Peyer's patch (tissue), 4 donors: ENCODE results near the gene MAPK1. TPM values are rescaled to one million over a fixed set of nuclear protein-coding genes. Genes with fewer than 3 reads are reported as not detected.
A peak's percentile ranks its signal among the peaks of the same experiment; 100 is the strongest.
"Not testable (repeated sequence)": the region's sequence is repeated elsewhere in the genome, so short reads cannot be mapped to it uniquely, and the experiment has no call there.

Experiments
- DNase-seq, 3 donors: peaks; one replicate each; pipeline ENCODE4 v3.0.0-alpha.2; 2017 to 2019
- H3K27ac ChIP-seq, 4 donors: fragments of 200-600 bp; sonication (generic); one replicate each; pipeline ENCODE4 v1.5.1; 2016 to 2019
- H3K27me3 ChIP-seq, 2 donors: fragments of 200-600 bp; sonication (generic); one replicate each; pipeline ENCODE4 v1.5.1; 2019
- H3K36me3 ChIP-seq, 3 donors: fragments of 200-600 bp; sonication (generic); one replicate each; pipeline ENCODE4 v1.5.1; 2016 to 2019
- H3K4me1 ChIP-seq, 4 donors: fragments of 200-600 bp; sonication (generic); one replicate each; pipeline ENCODE4 v1.5.1; 2016 to 2019
- H3K4me3 ChIP-seq, 4 donors: fragments of 200-600 bp; sonication (generic); 1 replicate in 3 of 4; 2 replicates in 1 of 4; pipeline ENCODE4 v1.5.1; 2016 to 2019; ENCODE audit warnings: mild to moderate bottlenecking in 1 of 4
- H3K9me3 ChIP-seq, 4 donors: fragments of 200-600 bp; sonication (generic); one replicate each; pipeline ENCODE4 v1.5.1; 2016 to 2019; ENCODE audit warnings: mild to moderate bottlenecking in 1 of 4
- CTCF ChIP-seq, 6 experiments: fragments of 450-650 bp in 4 of 6; fragments of 200-600 bp in 2 of 6; sonication (generic) in 1 of 6; IDR thresholded peaks; one replicate each; pipeline ENCODE4 v1.5.1; 2017 to 2019; ENCODE audit warnings: antibody characterized with exemption in 6 of 6, mild to moderate bottlenecking in 3 of 6, moderate library complexity in 1 of 6
- POLR2A ChIP-seq, 2 donors: fragments of 450-650 bp; IDR thresholded peaks; one replicate each; pipeline ENCODE4 v1.5.1; 2017; ENCODE audit warnings: antibody characterized with exemption in 2 of 2, mild to moderate bottlenecking in 2 of 2, moderate library complexity in 2 of 2
- total RNA-seq, 4 donors: library from RNA; depleted of rRNA; stranded (reverse); fragments of >200 nt; gene quantifications; one replicate each; pipeline ENCODE4 v1.1.0, GENCODE V29; 2016

Gene MAPK1
- total RNA-seq, 4 donors from 2014 or later: 38.9 to 49.5 (median 43.2) TPM

GRCh38 chr22:21898354-21898896 is 31.0 kb upstream of the MAPK1 start:
- no peak overlapping the region for H3K4me3 ChIP-seq
- H3K36me3 ChIP-seq: no peaks in the 10 kb centered on the region

GRCh38 chr22:21896951-21897513 is 29.6 kb upstream of the MAPK1 start:
- peak in 1 of 3 donors; percentile 1 for DNase-seq
- Histone ChIP-seq H3K27ac (no peak overlapping the region), H3K36me3 (no peaks in the 10 kb centered on the region), H3K9me3 (no peaks in the 10 kb centered on the region), H3K4me3 (no peak overlapping the region), H3K27me3 (no peaks in the 10 kb centered on the region), H3K4me1 (no peaks in the 10 kb centered on the region)
- no peak for TF ChIP-seq POLR2A (IDR thresholded peaks at IDR 0.05)
- TF ChIP-seq CTCF (IDR thresholded peaks at IDR 0.05): no peak

More at GRCh38 chr22:21898354-21898896, 31.0 kb upstream of the MAPK1 start:
- DNase-seq: no peak
- no peak overlapping the region for H3K27ac ChIP-seq
- H3K9me3 ChIP-seq: no peaks in the 10 kb centered on the region
- no peak for TF ChIP-seq CTCF (IDR thresholded peaks at IDR 0.05)
- no peak for TF ChIP-seq POLR2A (IDR thresholded peaks at IDR 0.05)
- H3K4me1 ChIP-seq: no peaks in the 10 kb centered on the region
- H3K27me3 ChIP-seq: no peaks in the 10 kb centered on the region

GRCh38 chr22:21896275-21896674 is 28.8 kb upstream of the MAPK1 start:
- not testable (repeated sequence) for H3K9me3 ChIP-seq, H3K4me1 ChIP-seq, H3K27me3 ChIP-seq, H3K36me3 ChIP-seq, H3K27ac ChIP-seq, H3K4me3 ChIP-seq
- DNase-seq: peak in 1 of 3 donors; percentile 9

GRCh38 chr22:21894799-21895198 is 27.4 kb upstream of the MAPK1 start:
- Histone ChIP-seq H3K4me3 (no peak overlapping the region), H3K36me3 (no peaks in the 10 kb centered on the region), H3K27ac (no peak overlapping the region), H3K27me3 (no peaks in the 10 kb centered on the region), H3K4me1 (no peaks in the 10 kb centered on the region), H3K9me3 (no peaks in the 10 kb centered on the region)
- TF ChIP-seq CTCF (IDR thresholded peaks at IDR 0.05): no peak
- TF ChIP-seq POLR2A (IDR thresholded peaks at IDR 0.05): no peak
- DNase-seq: no peak

GRCh38 chr22:21889251-21889990 is 22.0 kb upstream of the MAPK1 start:
- Histone ChIP-seq H3K4me3 (no peak overlapping the region), H3K27me3 (no peaks in the 10 kb centered on the region), H3K27ac (no peak overlapping the region), H3K36me3 (no peaks in the 10 kb centered on the region), H3K4me1 (no peaks in the 10 kb centered on the region), H3K9me3 (no peaks in the 10 kb centered on the region)
- no peak for DNase-seq
- TF ChIP-seq CTCF (IDR thresholded peaks at IDR 0.05): no peak
- TF ChIP-seq POLR2A (IDR thresholded peaks at IDR 0.05): no peak

GRCh38 chr22:21887841-21888240 is 20.4 kb upstream of the MAPK1 start:
- Histone ChIP-seq H3K27me3 (no peaks in the 10 kb centered on the region), H3K4me1 (no peaks in the 10 kb centered on the region), H3K9me3 (no peaks in the 10 kb centered on the region), H3K4me3 (no peak overlapping the region), H3K27ac (no peak overlapping the region), H3K36me3 (no peaks in the 10 kb centered on the region)
- no peak for DNase-seq
- TF ChIP-seq POLR2A (IDR thresholded peaks at IDR 0.05) (no peak), CTCF (IDR thresholded peaks at IDR 0.05) (no peak)

GRCh38 chr22:21883930-21884329 is 16.5 kb upstream of the MAPK1 start:
- not testable (repeated sequence) for H3K4me1 ChIP-seq, H3K27ac ChIP-seq, H3K4me3 ChIP-seq, H3K27me3 ChIP-seq, H3K9me3 ChIP-seq, H3K36me3 ChIP-seq, DNase-seq

- not testable (repeated sequence) for H3K4me3 ChIP-seq, H3K4me1 ChIP-seq, H3K27me3 ChIP-seq, H3K9me3 ChIP-seq, DNase-seq, H3K36me3 ChIP-seq, H3K27ac ChIP-seq
Measured at GRCh38 chr22:21882754-21883333, 15.4 kb upstream of the MAPK1 start.
